Transverse colon (tissue), 4 donors: ENCODE results near the gene ZNF638. TPM values are rescaled to one million over a fixed set of nuclear protein-coding genes. Genes with fewer than 3 reads are reported as not detected.
A peak's percentile ranks its signal among the peaks of the same experiment; 100 is the strongest.

Experiments
- DNase-seq: peaks from one replicate; pipeline ENCODE4 v3.0.0-alpha.2; 2019
- H3K27ac ChIP-seq, 4 donors: fragments of 200-600 bp; sonication (generic); 2 replicates each; pipeline ENCODE4 v1.5.1; 2016 to 2018; ENCODE audit warnings: inconsistent platforms in 4 of 4
- H3K27me3 ChIP-seq: fragments of 200-600 bp; sonication (generic); 2 replicates; pipeline ENCODE4 v1.5.1; 2017; ENCODE audit warnings: inconsistent platforms
- H3K36me3 ChIP-seq, 4 donors: fragments of 200-600 bp; sonication (generic); 2 replicates each; pipeline ENCODE4 v1.5.1; 2017 to 2019; ENCODE audit warnings: inconsistent platforms in 4 of 4
- H3K4me1 ChIP-seq, 4 donors: fragments of 200-600 bp; sonication (generic); 2 replicates each; pipeline ENCODE4 v1.5.1; 2017 to 2020; ENCODE audit warnings: inconsistent platforms in 4 of 4
- H3K4me3 ChIP-seq, 4 donors: fragments of 200-600 bp; sonication (generic); 1 replicate in 1 of 4; 2 replicates in 3 of 4; pipeline versions ENCODE4 v1.5.1 to v1.6.1; 2017 to 2019; ENCODE audit warnings: inconsistent platforms in 4 of 4
- H3K9me3 ChIP-seq, 2 donors: fragments of 200-600 bp; sonication (generic); 2 replicates each; pipeline ENCODE4 v1.5.1; 2017 to 2019; ENCODE audit warnings: inconsistent platforms in 2 of 2
- EP300 ChIP-seq: sonication (generic); formaldehyde crosslinking; IDR thresholded peaks from one replicate; pipeline ENCODE4 v1.6.1; 2017; ENCODE audit warnings: antibody characterized with exemption, low read depth
- POLR2A ChIP-seq: fragments of 450-650 bp; IDR thresholded peaks from one replicate; pipeline ENCODE4 v1.6.1; 2016; ENCODE audit warnings: antibody characterized with exemption, mild to moderate bottlenecking, moderate library complexity
- POLR2AphosphoS5 ChIP-seq, 3 donors: sonication (generic); formaldehyde crosslinking; IDR thresholded peaks; one replicate each; pipeline ENCODE4 v1.6.1; 2016; ENCODE audit warnings: antibody characterized with exemption in 3 of 3
- WGBS, 2 donors: methylation state at CpG; one replicate each; pipeline ENCODE4 v1.1.5; 2018; ENCODE audit warnings: low coverage in 1 of 2; 5-methylcytosine and 5-hydroxymethylcytosine counted together
- in situ Hi-C, 4 donors: fragments of 200-750 bp; cut with MboI; loops; one replicate each; pipeline versions ENCODE4 v1.15.0 to v1.15.1; 2017; ENCODE audit warnings: low sequenced_read_pairs in 3 of 4, low pct_ligation_motif_present in 1 of 4, low pct_unique_long_range_greater_than_20kb in 1 of 4
- intact Hi-C: fragments of 100-400 bp; cut with DNase I; formaldehyde crosslinking; loops from one replicate; pipeline ENCODE4 v1.15.1; 2023; ENCODE audit warnings: low total_unique reads
- total RNA-seq, 4 donors: library from RNA; depleted of rRNA; stranded (reverse); fragments of >200 nt; gene quantifications; one replicate each; pipeline ENCODE4 v1.1.0, GENCODE V29; 2016
- TF ChIP-seq, protein P1 (sequence below), 5 experiments: fragments of 200-600 bp in 3 of 5; fragments of 450-650 bp in 2 of 5; sonication (generic) in 3 of 5; IDR thresholded peaks; 1 replicate in 2 of 5; 2 replicates in 3 of 5; pipeline ENCODE4 v1.5.1; 2016 to 2017; ENCODE audit warnings: antibody characterized with exemption in 5 of 5, inconsistent platforms in 3 of 5, mild to moderate bottlenecking in 2 of 5, moderate library complexity in 1 of 5

The ZNF638 gene
- total RNA-seq, 4 donors from 2014 or later: 99.9 to 181 (median 142) TPM

DNA sequence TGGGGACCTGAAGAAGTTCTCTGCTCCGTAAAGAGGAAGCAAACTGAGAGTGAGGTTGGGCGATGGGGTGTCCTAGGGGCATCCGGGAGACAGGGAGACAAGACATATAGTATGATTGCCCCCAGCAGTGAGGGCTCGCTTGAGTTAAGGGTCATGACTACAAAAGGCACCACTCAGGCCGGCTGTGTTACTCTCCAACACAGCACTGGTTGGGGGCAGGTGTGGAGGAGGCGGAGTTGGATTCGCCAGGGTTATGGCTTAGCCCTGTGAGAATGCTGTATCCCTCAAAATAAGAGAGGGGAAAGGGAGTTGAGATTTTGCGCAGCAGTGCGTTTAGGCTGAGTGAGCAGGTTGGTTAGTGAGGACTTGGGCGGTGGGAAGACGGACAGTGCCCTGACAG is 133.8 kb downstream of the ZNF638 start:
- Histone ChIP-seq H3K36me3 (no peaks in the 10 kb centered on the region), H3K27me3 (peaks cover 57% of the 10 kb centered on the region), H3K9me3 (no peaks in the 10 kb centered on the region), H3K4me3 (no peak overlapping the region), H3K4me1 (peaks cover 0 to 15% (median 7%) of the 10 kb centered on the region in 4 donors), H3K27ac (no peak overlapping the region)
- DNase-seq: no peak
- in situ Hi-C loops (no loop called here), intact Hi-C loops (no loop called here)
- no peak for TF ChIP-seq EP300
- TF ChIP-seq POLR2A: no peak
- TF ChIP-seq, protein P1, sequence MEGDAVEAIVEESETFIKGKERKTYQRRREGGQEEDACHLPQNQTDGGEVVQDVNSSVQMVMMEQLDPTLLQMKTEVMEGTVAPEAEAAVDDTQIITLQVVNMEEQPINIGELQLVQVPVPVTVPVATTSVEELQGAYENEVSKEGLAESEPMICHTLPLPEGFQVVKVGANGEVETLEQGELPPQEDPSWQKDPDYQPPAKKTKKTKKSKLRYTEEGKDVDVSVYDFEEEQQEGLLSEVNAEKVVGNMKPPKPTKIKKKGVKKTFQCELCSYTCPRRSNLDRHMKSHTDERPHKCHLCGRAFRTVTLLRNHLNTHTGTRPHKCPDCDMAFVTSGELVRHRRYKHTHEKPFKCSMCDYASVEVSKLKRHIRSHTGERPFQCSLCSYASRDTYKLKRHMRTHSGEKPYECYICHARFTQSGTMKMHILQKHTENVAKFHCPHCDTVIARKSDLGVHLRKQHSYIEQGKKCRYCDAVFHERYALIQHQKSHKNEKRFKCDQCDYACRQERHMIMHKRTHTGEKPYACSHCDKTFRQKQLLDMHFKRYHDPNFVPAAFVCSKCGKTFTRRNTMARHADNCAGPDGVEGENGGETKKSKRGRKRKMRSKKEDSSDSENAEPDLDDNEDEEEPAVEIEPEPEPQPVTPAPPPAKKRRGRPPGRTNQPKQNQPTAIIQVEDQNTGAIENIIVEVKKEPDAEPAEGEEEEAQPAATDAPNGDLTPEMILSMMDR (IDR thresholded peaks at IDR 0.05): no peak
- WGBS, 2 donors: 60 to 62% methylated on average over 7 to 11 of the region's 11 CpGs

DNA sequence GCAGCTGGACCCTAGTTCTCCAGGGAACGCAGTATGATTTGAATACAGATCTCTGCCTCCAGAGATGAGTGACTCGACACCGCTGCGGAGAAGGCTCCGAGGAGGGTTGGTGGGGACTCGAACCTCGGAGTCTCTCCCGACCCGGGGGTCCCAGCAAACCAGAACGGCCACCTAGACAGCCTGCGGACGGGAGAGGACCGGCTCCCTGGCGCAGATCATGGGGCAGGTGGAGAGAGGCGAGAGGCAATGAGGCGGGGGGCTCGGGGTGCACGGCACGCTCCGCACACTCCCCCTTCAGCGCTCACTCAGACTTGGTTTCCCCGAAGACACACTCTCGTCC is 134.3 kb downstream of the ZNF638 start:
- intact Hi-C loops: no loop called here
- WGBS, 2 donors: 20% methylated on average over 23 of the region's 23 CpGs; no CpG with 5 or more reads in 1 of the 2 donors

DNA sequence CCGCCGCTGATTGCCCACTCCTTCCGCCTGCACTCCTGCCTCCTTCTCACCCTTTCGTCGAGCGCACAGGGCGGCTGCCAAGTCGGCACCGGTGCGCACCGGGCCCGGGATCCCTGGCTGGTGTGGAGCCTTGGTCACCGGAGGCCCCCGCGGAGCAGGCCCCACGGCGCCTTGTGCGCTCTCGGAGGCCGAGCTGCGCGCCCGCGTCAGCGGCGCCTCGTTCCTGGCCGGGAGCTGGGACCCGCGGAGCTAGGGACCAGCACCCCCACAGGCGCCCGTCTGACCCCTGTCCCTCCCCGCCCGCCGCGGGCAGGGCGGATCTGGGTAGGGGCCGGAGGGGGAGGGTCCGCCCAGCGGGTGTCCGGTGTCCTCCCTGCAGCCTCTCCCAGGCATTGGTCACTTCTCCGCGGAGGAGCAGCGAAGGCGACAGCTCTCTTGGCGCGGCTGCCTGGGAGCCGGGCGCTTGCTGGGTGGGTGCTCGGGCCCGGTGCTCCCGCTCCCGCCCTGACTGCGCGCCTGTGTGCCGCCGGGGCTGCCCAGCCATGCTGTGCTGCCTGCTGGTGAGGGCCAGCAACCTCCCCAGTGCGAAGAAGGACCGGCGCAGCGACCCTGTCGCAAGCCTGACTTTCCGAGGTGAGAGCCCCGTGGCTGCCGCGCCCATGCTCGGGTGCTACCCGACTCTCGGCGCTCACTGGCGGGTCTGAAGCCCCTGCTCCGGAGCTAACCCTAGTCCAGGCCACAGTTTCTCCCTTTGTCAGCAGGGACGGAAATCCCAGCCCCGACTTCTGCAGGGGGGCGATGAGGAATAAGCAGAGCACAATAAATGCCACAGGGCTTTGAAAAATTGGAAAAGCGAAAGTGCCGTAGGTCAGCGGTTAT is 135.0 kb downstream of the ZNF638 start:
- Histone ChIP-seq H3K9me3 (no peaks in the 10 kb centered on the region), H3K27me3 (peaks cover 57% of the 10 kb centered on the region), H3K36me3 (no peaks in the 10 kb centered on the region), H3K4me1 (peaks cover 0 to 15% (median 7%) of the 10 kb centered on the region in 4 donors), H3K27ac (peak overlapping the region; percentile 26 to 56 (median 35)), H3K4me3 (peak overlapping the region; percentile 28 to 73 (median 53))
- TF ChIP-seq POLR2A: no peak
- TF ChIP-seq EP300: no peak
- TF ChIP-seq, protein P1 (IDR thresholded peaks at IDR 0.05): no peak
- no peak for TF ChIP-seq POLR2AphosphoS5 (IDR thresholded peaks at IDR 0.05)
- DNase-seq: no peak
- in situ Hi-C loops: no loop called here
- WGBS, 2 donors: 3% methylated on average over 72 of the region's 78 CpGs; no CpG with 5 or more reads in 1 of the 2 donors
- intact Hi-C loops: no loop called here

More for the DNA sequence above, 134.3 kb downstream of the ZNF638 start:
- Histone ChIP-seq H3K4me3 (peak overlapping the region in 3 of 4 donors; percentile 49 to 73 (median 57)), H3K27ac (no peak overlapping the region), H3K9me3 (no peaks in the 10 kb centered on the region), H3K27me3 (peaks cover 57% of the 10 kb centered on the region), H3K4me1 (peaks cover 0 to 15% (median 7%) of the 10 kb centered on the region in 4 donors), H3K36me3 (no peaks in the 10 kb centered on the region)
- DNase-seq: no peak
- TF ChIP-seq POLR2A: no peak
- TF ChIP-seq, protein P1 (IDR thresholded peaks at IDR 0.05): no peak
- no peak for TF ChIP-seq EP300
- TF ChIP-seq POLR2AphosphoS5 (IDR thresholded peaks at IDR 0.05): no peak
- in situ Hi-C loops: no loop called here

DNA sequence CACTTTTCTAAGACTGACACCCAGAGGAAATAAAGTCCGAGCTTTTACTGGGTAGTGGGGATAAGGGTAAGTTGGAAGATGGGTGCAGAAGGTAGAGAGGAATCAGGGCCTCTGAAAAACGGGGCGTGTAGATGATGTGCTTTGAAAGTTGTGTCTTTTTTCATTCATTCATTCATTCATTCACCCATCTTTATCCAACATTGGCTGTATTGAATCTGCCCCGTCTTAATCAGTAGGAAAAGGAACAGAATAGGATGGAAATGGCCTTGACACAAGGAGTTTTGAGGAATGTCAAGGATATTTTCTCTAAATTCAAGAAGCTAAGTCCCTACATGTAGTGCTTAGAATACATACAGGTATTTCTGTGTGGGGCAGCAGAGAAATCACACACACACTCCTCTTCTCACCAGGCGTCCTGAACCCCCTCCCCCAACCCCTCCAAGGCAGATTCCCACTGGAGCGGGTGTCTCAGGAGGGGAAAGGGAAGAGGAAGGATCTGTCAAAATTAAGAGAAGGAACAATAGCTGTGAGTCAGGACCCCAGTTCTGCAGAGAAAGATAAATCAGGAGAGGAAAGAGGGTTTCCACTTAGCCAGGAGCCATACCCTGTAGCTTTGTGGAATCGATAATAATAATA is 135.7 kb downstream of the ZNF638 start:
- TF ChIP-seq POLR2A: no peak
- TF ChIP-seq, protein P1 (IDR thresholded peaks at IDR 0.05): no peak
- no peak for TF ChIP-seq EP300
- TF ChIP-seq POLR2AphosphoS5 (IDR thresholded peaks at IDR 0.05): no peak
- Histone ChIP-seq H3K27ac (peak overlapping the region in 2 of 4 donors; percentile 37 to 56), H3K36me3 (no peaks in the 10 kb centered on the region), H3K4me3 (peak overlapping the region; percentile 28 to 73 (median 53)), H3K4me1 (peaks cover 0 to 15% (median 7%) of the 10 kb centered on the region in 4 donors), H3K9me3 (no peaks in the 10 kb centered on the region), H3K27me3 (peaks cover 57% of the 10 kb centered on the region)
- WGBS, 2 donors: 15 to 17% methylated on average over 5 to 7 of the region's 7 CpGs
- no peak for DNase-seq
- intact Hi-C loops: no loop called here
- in situ Hi-C loops: no loop called here
